Small intestine (tissue), 7 donors: ENCODE results near the gene DDX51. TPM values are rescaled to one million over a fixed set of nuclear protein-coding genes. Genes with fewer than 3 reads are reported as not detected.

Experiments used
- DNase-seq, 2 donors: peaks; one replicate each; pipeline versions ENCODE4 v3.0.0 to v3.0.0-alpha.2; 2013
- FAIRE-seq: peaks from 2 replicates; lab custom pipeline; 2012; peaks lifted over from hg19 to GRCh38; lab: Jason Lieb, UNC
- H3K27ac ChIP-seq, 3 donors: one replicate each; pipeline ENCODE4 v1.5.1; 2013; ENCODE audit warnings: low read length in 2 of 3, mild to moderate bottlenecking in 2 of 3, control low read depth in 1 of 3, inconsistent platforms in 1 of 3, low read depth in 1 of 3, moderate library complexity in 1 of 3
- H3K27me3 ChIP-seq, 3 donors: one replicate each; pipeline ENCODE4 v1.6.1; 2013; ENCODE audit warnings: low read length in 3 of 3, inconsistent platforms in 1 of 3; ENCODE audit not compliant: control insufficient read depth in 3 of 3, insufficient read depth in 3 of 3
- H3K36me3 ChIP-seq, 3 donors: one replicate each; pipeline ENCODE4 v1.6.1; 2013; ENCODE audit warnings: low read length in 3 of 3, inconsistent platforms in 1 of 3, low read depth in 1 of 3, mild to moderate bottlenecking in 1 of 3, moderate library complexity in 1 of 3; ENCODE audit not compliant: control insufficient read depth in 3 of 3, insufficient read depth in 2 of 3
- H3K4me1 ChIP-seq, 3 donors: one replicate each; pipeline ENCODE4 v1.6.1; 2013; ENCODE audit warnings: low read length in 2 of 3, inconsistent platforms in 1 of 3, low read depth in 1 of 3, mild to moderate bottlenecking in 1 of 3, moderate library complexity in 1 of 3; ENCODE audit not compliant: control insufficient read depth in 3 of 3, insufficient read depth in 2 of 3
- H3K4me3 ChIP-seq, 3 donors: one replicate each; pipeline ENCODE4 v1.5.1; 2013; ENCODE audit warnings: low read length in 3 of 3, control low read depth in 1 of 3, inconsistent platforms in 1 of 3, low read depth in 1 of 3, mild to moderate bottlenecking in 1 of 3, moderate library complexity in 1 of 3
- H3K9me3 ChIP-seq, 2 donors: one replicate each; pipeline ENCODE4 v1.6.1; 2013; ENCODE audit warnings: low read depth in 1 of 2, low read length in 1 of 2; ENCODE audit not compliant: control insufficient read depth in 2 of 2, insufficient read depth in 1 of 2
- WGBS, 3 donors: extraction: QIAGEN DNeasy Blood & Tissue Kit; methylation state at CpG; one replicate each; pipeline ENCODE4 v1.1.7; 2013; 5-methylcytosine and 5-hydroxymethylcytosine counted together
- polyA plus RNA-seq, 4 donors: library from polyadenylated mRNA; stranded (reverse) in 3 of 4; unstranded in 1 of 4; fragments of 200-250 nt in 3 of 4; fragments of 120-200 nt in 1 of 4; gene quantifications; one replicate each; pipeline versions ENCODE4 v1.2.1 to v1.2.3, GENCODE V29; 2013
- donor health status: healthy with polysubstance abuse.
- donor health status: control.
- donor health status: control.
- donor health status: Bipolar disorder and iron deficiency.
- donor health status: healthy.

The DDX51 gene
- polyA plus RNA-seq, 4 donors, result 5.1 to 17.3 (median 11.3) TPM

- Histone ChIP-seq H3K9me3 (no peaks in the 10 kb centered on the region), H3K27me3 (peaks cover 0 to 4% (median 0%) of the 10 kb centered on the region in 3 donors), H3K4me1 (peaks cover 0 to 4% (median 0%) of the 10 kb centered on the region in 3 donors), H3K4me3 (no peak overlapping the region), H3K27ac (no peak overlapping the region), H3K36me3 (no peaks in the 10 kb centered on the region)
- WGBS, 3 donors, result 92 to 98% (median 93%) methylated on average over 6 of the region's 6 CpGs
- DNase-seq (no peak), FAIRE-seq (no peak)
Observed at GRCh38 chr12:132165584-132165983, 21.5 kb upstream of the DDX51 start.

DNA sequence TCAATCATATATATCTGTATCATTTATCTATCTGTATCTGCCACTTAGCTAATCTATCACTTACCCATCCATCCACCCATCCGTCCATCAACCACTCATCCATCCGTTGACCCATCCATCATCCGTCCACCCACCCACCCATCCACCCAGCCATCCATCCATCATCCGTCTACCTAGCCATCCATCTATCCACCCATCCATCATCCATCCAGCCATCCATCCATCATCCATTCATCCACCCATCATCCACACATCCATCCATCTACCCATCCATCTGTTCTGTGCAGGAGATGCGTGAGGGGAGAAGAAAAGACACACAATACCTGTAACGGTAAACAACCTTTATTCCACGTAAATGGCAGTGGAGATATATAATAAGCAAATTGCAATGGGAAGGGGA is 20.3 kb upstream of the DDX51 start:
- Histone ChIP-seq H3K36me3 (no peaks in the 10 kb centered on the region), H3K27me3 (peaks cover 0 to 4% (median 0%) of the 10 kb centered on the region in 3 donors)

DNA sequence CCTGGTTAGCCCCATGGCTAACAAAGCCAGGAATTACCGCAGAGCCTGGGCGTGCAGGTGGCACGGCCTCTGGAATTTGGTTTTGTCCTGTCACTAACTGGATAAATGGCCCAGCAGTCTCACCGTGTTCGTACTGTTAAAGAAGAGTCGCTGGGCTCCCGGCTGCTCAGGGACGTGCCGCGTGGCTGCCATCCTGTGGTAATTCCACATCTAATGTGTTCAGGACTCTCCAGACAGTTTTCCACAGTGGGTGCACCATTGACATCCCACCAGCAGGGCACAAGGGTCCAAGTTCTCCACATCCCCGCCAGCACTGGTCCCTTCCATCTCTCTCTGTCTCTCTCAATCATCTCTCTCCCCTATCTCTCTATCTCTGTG is 19.8 kb upstream of the DDX51 start:
- H3K27me3 ChIP-seq, result peaks cover 0 to 4% (median 0%) of the 10 kb centered on the region in 3 donors
- H3K9me3 ChIP-seq, result no peaks in the 10 kb centered on the region
- no peak overlapping the region for H3K4me3 ChIP-seq
- 55 to 61% (median 57%) methylated on average over 11 of the region's 11 CpGs for WGBS, 3 donors
- FAIRE-seq, result no peak
- no peaks in the 10 kb centered on the region for H3K36me3 ChIP-seq
- H3K4me1 ChIP-seq, result peaks cover 0 to 4% (median 0%) of the 10 kb centered on the region in 3 donors
- DNase-seq, result no peak
- H3K27ac ChIP-seq, result no peak overlapping the region

More for the DNA sequence above, 20.3 kb upstream of the DDX51 start:
- no peak for DNase-seq
- WGBS, 3 donors, result 72 to 81% (median 78%) methylated on average over 7 of the region's 7 CpGs
- no peak overlapping the region for H3K27ac ChIP-seq
- FAIRE-seq, result no peak
- H3K4me1 ChIP-seq, result peaks cover 0 to 4% (median 0%) of the 10 kb centered on the region in 3 donors
- no peaks in the 10 kb centered on the region for H3K9me3 ChIP-seq
- H3K4me3 ChIP-seq, result no peak overlapping the region

GRCh38 chr12:132163041-132163910 is 19.2 kb upstream of the DDX51 start:
- peaks cover 0 to 4% (median 0%) of the 10 kb centered on the region in 3 donors for H3K27me3 ChIP-seq
- no peak overlapping the region for H3K4me3 ChIP-seq
- 44 to 53% (median 45%) methylated on average over 24 to 26 of the region's 26 CpGs for WGBS, 3 donors
- DNase-seq (no peak), FAIRE-seq (no peak)
- H3K9me3 ChIP-seq, result no peaks in the 10 kb centered on the region
- peak overlapping the region in 1 of 3 donors; percentile 11 for H3K27ac ChIP-seq
- H3K4me1 ChIP-seq, result peaks cover 0 to 4% (median 0%) of the 10 kb centered on the region in 3 donors
- H3K36me3 ChIP-seq, result peaks cover 0 to 2% (median 0%) of the 10 kb centered on the region in 3 donors

DNA sequence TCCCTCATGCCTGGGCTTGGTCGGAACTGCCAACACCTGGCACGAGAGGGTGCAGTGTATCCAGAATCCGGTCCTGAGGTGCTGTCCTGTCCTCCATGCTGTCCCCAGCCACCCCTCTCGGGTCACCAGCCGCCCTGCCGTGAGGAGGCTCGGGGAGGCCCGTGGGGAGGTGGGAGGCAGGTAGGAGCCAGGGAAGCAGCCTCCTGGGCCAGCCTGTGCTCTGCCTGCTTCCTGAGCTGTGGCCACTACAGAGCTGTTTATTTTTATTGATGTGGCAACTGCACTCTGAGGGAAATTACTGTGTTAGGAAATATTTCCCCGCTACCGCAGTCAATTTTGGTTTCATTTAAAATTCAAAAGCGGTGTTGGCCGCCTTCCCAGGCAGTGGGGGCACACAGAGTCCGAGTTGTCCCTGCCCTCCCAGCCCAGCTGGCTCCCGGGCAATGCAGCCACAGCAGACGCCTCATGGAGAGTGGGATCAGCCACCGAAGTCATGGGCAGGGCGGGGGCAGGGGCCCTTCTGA is 18.5 kb upstream of the DDX51 start:
- DNase-seq, result no peak
- Histone ChIP-seq H3K9me3 (no peaks in the 10 kb centered on the region), H3K27ac (peak overlapping the region in 1 of 3 donors; percentile 11), H3K4me1 (peaks cover 0 to 4% (median 0%) of the 10 kb centered on the region in 3 donors), H3K27me3 (peaks cover 0 to 4% (median 0%) of the 10 kb centered on the region in 3 donors), H3K4me3 (no peak overlapping the region), H3K36me3 (peaks cover 0 to 4% (median 0%) of the 10 kb centered on the region in 3 donors)
- FAIRE-seq, result no peak
- 24 to 39% (median 25%) methylated on average over 17 of the region's 17 CpGs for WGBS, 3 donors

- peaks cover 0 to 4% (median 0%) of the 10 kb centered on the region in 3 donors for H3K36me3 ChIP-seq
- H3K9me3 ChIP-seq, result no peaks in the 10 kb centered on the region
- H3K4me3 ChIP-seq, result no peak overlapping the region
- 56 to 62% (median 59%) methylated on average over 15 to 17 of the region's 17 CpGs for WGBS, 3 donors
- no peak for FAIRE-seq
- peaks cover 0 to 4% (median 0%) of the 10 kb centered on the region in 3 donors for H3K27me3 ChIP-seq
- peaks cover 0 to 4% (median 0%) of the 10 kb centered on the region in 3 donors for H3K4me1 ChIP-seq
- no peak overlapping the region for H3K27ac ChIP-seq
- DNase-seq, result no peak
Observed at GRCh38 chr12:132161796-132162507, 17.8 kb upstream of the DDX51 start.

GRCh38 chr12:132161036-132161781 is 17.1 kb upstream of the DDX51 start:
- H3K9me3 ChIP-seq, result no peaks in the 10 kb centered on the region
- H3K27me3 ChIP-seq, result peaks cover 0 to 4% (median 0%) of the 10 kb centered on the region in 3 donors
- no peak overlapping the region for H3K27ac ChIP-seq
- H3K36me3 ChIP-seq, result peaks cover 0 to 4% (median 0%) of the 10 kb centered on the region in 3 donors
- FAIRE-seq (no peak), DNase-seq (no peak)
- no peak overlapping the region for H3K4me3 ChIP-seq
- WGBS, 3 donors, result 47 to 63% (median 60%) methylated on average over 7 to 14 of the region's 14 CpGs
- peaks cover 0 to 4% (median 0%) of the 10 kb centered on the region in 3 donors for H3K4me1 ChIP-seq
